ENCODE measurements around the gene RFX7. TPM values are rescaled to one million over a fixed set of nuclear protein-coding genes. Genes with fewer than 3 reads are reported as not detected.

RFX7 gene
- total and polyA plus RNA-seq, 2 of the 8 experiments (the other 6 are each of a cell fraction or from before 2014, with no cell fraction given) = 10.4 to 40.9 TPM

DNA sequence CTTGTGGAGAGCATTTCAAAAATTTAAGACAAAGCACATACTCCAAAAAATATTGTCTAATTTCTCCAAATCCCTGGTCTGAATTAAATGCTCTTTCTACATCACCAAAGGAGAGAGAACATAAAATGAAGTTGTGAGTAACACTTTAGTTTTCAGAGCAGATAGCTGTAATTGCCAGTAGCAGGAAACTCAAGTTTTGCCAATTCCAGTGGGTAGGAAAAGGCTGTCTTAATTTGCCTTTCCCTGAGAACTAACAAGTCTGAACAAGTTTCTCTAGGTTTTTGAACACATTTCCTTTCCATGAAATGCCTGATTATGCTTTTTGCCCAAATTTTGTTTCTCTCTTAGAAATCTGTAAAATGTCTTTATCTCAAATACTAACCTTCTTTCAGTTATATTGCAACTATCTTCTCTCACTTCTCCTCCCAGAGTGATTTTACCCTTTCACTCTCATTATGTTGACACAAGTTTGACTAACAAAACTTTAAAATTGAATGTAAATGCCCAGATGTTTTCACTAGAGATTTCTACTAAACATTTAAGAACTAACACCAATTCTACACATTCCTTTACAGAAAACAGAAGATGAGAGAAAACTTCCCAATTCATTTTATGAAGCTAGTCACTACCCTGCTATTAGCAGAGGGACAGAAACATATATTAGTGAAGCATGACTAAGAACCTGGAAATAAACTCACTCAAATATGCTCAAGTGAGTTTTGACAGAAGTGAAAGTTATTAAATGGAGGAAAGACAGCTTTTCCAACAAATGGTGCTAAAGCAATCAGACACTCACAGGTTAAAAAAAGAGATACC is 38.4 kb downstream of the RFX7 start:
- Histone ChIP-seq H4K8ac (ENCODE audit: extremely low read depth, insufficient read depth, low read length) (no peak overlapping the region), H3K23me2 (ENCODE audit: low read depth, low read length) (no peaks in the 10 kb centered on the region), H3K56ac (replicated peaks; ENCODE audit: insufficient read length, low read depth, low read length) (no peak overlapping the region), H3K4ac (replicated peaks; ENCODE audit: insufficient read length, low read depth, low read length) (no peak overlapping the region), H4K20me1 (replicated peaks in 1 of 2; ENCODE audit: control insufficient read depth in 1 of 2, insufficient read depth in 2 of 2, low read length in 2 of 2) (peaks cover 0 to 6% of the 10 kb centered on the region in 2 experiments), H2AFZ (ENCODE audit: low read length) (no peak overlapping the region), H3K9me3 (ENCODE audit: insufficient read depth in 2 of 2, low read depth in 1 of 2, low read length in 1 of 2) (no peaks in the 10 kb centered on the region), H3K4me3 (ENCODE audit: extremely low read depth in 1 of 4, insufficient read depth in 2 of 4, low read depth in 3 of 4, low read length in 4 of 4) (0 out of 8 replicates have a peak overlapping the region, but pooled peaks of 1 of the 4 experiments have one; percentile 3), H3K79me2 (ENCODE audit: control insufficient read depth in 1 of 2, insufficient read depth in 2 of 2, low read length in 2 of 2) (peaks cover 11 to 98% of the 10 kb centered on the region in 2 experiments; a peak in 3 of 4 replicates), H2BK12ac (ENCODE audit: low read depth, low read length) (no peak overlapping the region), H2BK20ac (ENCODE audit: low read length) (no peak overlapping the region), H3K27me3 (replicated peaks in 1 of 4; ENCODE audit: control insufficient read depth in 3 of 4, extremely low read depth in 1 of 4, insufficient read depth in 3 of 4, low read length in 3 of 4) (no peaks in the 10 kb centered on the region), H3K23ac (ENCODE audit: insufficient read length) (no peak overlapping the region), H2BK5ac (ENCODE audit: low read depth, low read length) (no peak overlapping the region), H2BK120ac (replicated peaks; ENCODE audit: low read depth, low read length) (no peak overlapping the region), H3K9ac (replicated peaks in 1 of 4; ENCODE audit: extremely low read depth in 1 of 4, low read depth in 3 of 4, low read length in 3 of 4) (no peak overlapping the region; a peak in 1 of 7 replicates), H3K18ac (ENCODE audit: extremely low read depth, low read length) (no peak overlapping the region), H3K36me3 (ENCODE audit: control insufficient read depth in 2 of 4, insufficient read depth in 4 of 4, low read length in 3 of 4) (no peaks in the 10 kb centered on the region), H3K27ac (ENCODE audit: low read depth, low read length) (no peak overlapping the region), H3K14ac (ENCODE audit: insufficient read length) (no peak overlapping the region), H3K79me1 (ENCODE audit: low read depth, low read length) (peaks cover 4% of the 10 kb centered on the region; the same call in 1 of the 2 replicates), H2AK5ac (ENCODE audit: low read depth, low read length) (no peak overlapping the region), H2BK15ac (ENCODE audit: low read length) (no peak overlapping the region), H4K5ac (ENCODE audit: insufficient read length, low read depth, low read length) (peak overlapping the region; percentile 21), H3K4me2 (ENCODE audit: insufficient read depth in 1 of 2, low read depth in 2 of 2, low read length in 2 of 2) (0 out of 4 replicates have a peak overlapping the region, but pooled peaks have one; percentile 4), H4K91ac (replicated peaks; ENCODE audit: insufficient read length, low read length) (no peak overlapping the region), H3K4me1 (replicated peaks in 1 of 4; ENCODE audit: control insufficient read depth in 3 of 4, insufficient read depth in 4 of 4, low read length in 3 of 4) (peaks cover 0 to 11% (median 4%) of the 10 kb centered on the region in 4 experiments; a peak in 4 of 7 replicates)
- no peak for DNase-seq (ENCODE audit: low read depth in 1 of 2, low spot score in 2 of 2)
- POLR2A ChIA-PET (ENCODE audit: partially characterized antibody) = no interaction called here
- CTCF ChIA-PET (ENCODE audit: partially characterized antibody) = interaction anchor here (0.9 kb wide), 1 partner anchor 43 kb away, joined by 3 read pairs; no protein-coding TSS in a partner anchor
- no peak for FAIRE-seq
- no peak for TF ChIP-seq CBX5 (IDR thresholded peaks at IDR 0.05; ENCODE audit: low read depth, low read length)
- TF ChIP-seq SIRT6 (IDR thresholded peaks at IDR 0.05; ENCODE audit: low read length) = no peak
- no peak for TF ChIP-seq SAP30 (IDR thresholded peaks at IDR 0.05; ENCODE audit: insufficient read depth, insufficient replicate concordance, low read length)

All from H1 (cell line).